GM23248 (cell line): ENCODE measurements around the gene SLC35D2. TPM values are rescaled to one million over a fixed set of nuclear protein-coding genes. Genes with fewer than 3 reads are reported as not detected.
"Not testable (repeated sequence)": the region's sequence is repeated elsewhere in the genome, so short reads cannot be mapped to it uniquely, and the experiment has no call there.

Experiments used
- DNase-seq: peaks from one replicate; pipeline ENCODE4 v3.0.0-alpha.2; 2015
- H2AFZ ChIP-seq: fragments of 200-600 bp; sonication (generic); 2 replicates; pipeline ENCODE4 v1.6.1; 2016; ENCODE audit warnings: antibody characterized with exemption
- H3F3A ChIP-seq: fragments of 200-600 bp; sonication (generic); 2 replicates; pipeline ENCODE4 v1.6.1; 2016; ENCODE audit warnings: mild to moderate bottlenecking, antibody characterized with exemption, mixed run types; ENCODE audit not compliant: insufficient read depth
- H3K27ac ChIP-seq: fragments of 200-600 bp; sonication (generic); 2 replicates; pipeline ENCODE4 v1.5.1; 2016; ENCODE audit warnings: mild to moderate bottlenecking
- H3K27me3 ChIP-seq: fragments of 200-600 bp; sonication (generic); replicated peaks from 2 replicates; pipeline ENCODE4 v1.6.1; 2016; ENCODE audit warnings: mild to moderate bottlenecking; ENCODE audit not compliant: insufficient read depth
- H3K36me3 ChIP-seq: fragments of 200-600 bp; sonication (generic); 2 replicates; pipeline ENCODE4 v1.6.1; 2016; ENCODE audit warnings: low read depth, mild to moderate bottlenecking
- H3K4me1 ChIP-seq: fragments of 200-600 bp; sonication (generic); 2 replicates; pipeline ENCODE4 v1.6.1; 2016; ENCODE audit warnings: mild to moderate bottlenecking; ENCODE audit not compliant: insufficient read depth
- H3K4me2 ChIP-seq: fragments of 200-600 bp; sonication (generic); one replicate; pipeline ENCODE4 v1.6.1; 2016; ENCODE audit warnings: mild to moderate bottlenecking; ENCODE audit not compliant: unreplicated experiment
- H3K4me3 ChIP-seq: fragments of 200-600 bp; sonication (generic); 2 replicates; pipeline ENCODE4 v1.5.1; 2016; ENCODE audit warnings: mild to moderate bottlenecking
- H3K79me2 ChIP-seq: fragments of 200-600 bp; sonication (generic); 2 replicates; pipeline ENCODE4 v1.6.1; 2016; ENCODE audit warnings: mild to moderate bottlenecking; ENCODE audit not compliant: insufficient read depth
- H3K9ac ChIP-seq: fragments of 200-600 bp; sonication (generic); 2 replicates; pipeline ENCODE4 v1.6.1; 2016; ENCODE audit warnings: mild to moderate bottlenecking
- H3K9me2 ChIP-seq: fragments of 200-600 bp; sonication (generic); 2 replicates; pipeline ENCODE4 v1.6.1; 2016; ENCODE audit warnings: mixed run types, mild to moderate bottlenecking, moderate library complexity; ENCODE audit not compliant: insufficient read depth
- H3K9me3 ChIP-seq: fragments of 200-600 bp; sonication (generic); one replicate; pipeline ENCODE4 v1.6.1; 2017; ENCODE audit warnings: low read depth
- H4K20me1 ChIP-seq: fragments of 200-600 bp; sonication (generic); 2 replicates; pipeline ENCODE4 v1.6.0; 2016; ENCODE audit not compliant: insufficient read depth
- EZH2 ChIP-seq: fragments of 200-600 bp; sonication (generic); IDR thresholded peaks from 2 replicates; pipeline ENCODE4 v1.6.1; 2018; ENCODE audit warnings: antibody characterized with exemption, mild to moderate bottlenecking; ENCODE audit not compliant: insufficient read depth, poor library complexity, severe bottlenecking
- EZH2phosphoT487 ChIP-seq: fragments of 200-600 bp; sonication (generic); IDR thresholded peaks from 2 replicates; pipeline ENCODE4 v1.6.1; 2018; ENCODE audit warnings: antibody characterized with exemption, moderate library complexity, mild to moderate bottlenecking, low read depth; ENCODE audit not compliant: insufficient read depth
- WGBS, 2 experiments: methylation state at CpG; one replicate each; pipeline ENCODE4 v1.1.6; 2015 to 2017; ENCODE audit warnings: low lambda C conversion rate in 2 of 2, low coverage in 1 of 2; ENCODE audit errors: missing lambda C conversion rate in 2 of 2; 5-methylcytosine and 5-hydroxymethylcytosine counted together
- in situ Hi-C: fragments of 300-500 bp; cut with MboI; formaldehyde crosslinking; loops from 2 replicates; pipeline ENCODE4 v1.15.0; 2020
- polyA plus RNA-seq: library from polyadenylated mRNA; unstranded; fragments of >200 nt; fragmentation: Nextera tagmentation; extraction: Ambion mirVana; gene quantifications from 2 replicates; pipeline ENCODE4 v1.2.1, GENCODE V29; 2016
- total RNA-seq: library from RNA; depleted of rRNA; stranded (reverse); fragments of >200 nt; shearing (Covaris generic); gene quantifications from 2 replicates; pipeline ENCODE4 v1.2.3, GENCODE V29; 2014

The SLC35D2 gene
- total and polyA plus RNA-seq, 2 experiments from 2014 or later: 8.0 to 12.3 TPM

DNA sequence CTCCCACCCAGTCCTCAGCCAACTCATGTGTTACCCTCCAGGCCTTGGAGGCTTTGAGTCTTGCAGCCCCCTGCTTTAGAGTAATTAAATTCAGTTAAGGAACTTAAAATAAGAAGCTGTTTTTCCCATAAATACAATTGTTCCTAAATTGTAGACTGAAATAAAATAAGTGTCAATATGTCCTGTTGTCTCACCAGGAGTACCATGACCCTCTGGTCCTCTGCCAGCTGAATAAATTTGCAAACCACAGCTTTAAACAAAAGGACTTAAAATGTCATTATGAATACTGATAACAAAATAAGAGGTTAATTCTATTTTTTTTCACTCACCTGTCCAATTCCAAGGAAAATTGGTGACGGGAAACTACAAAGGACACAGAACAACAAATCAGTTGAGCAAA lies 15.6 kb downstream of the SLC35D2 start:
- no peaks in the 10 kb centered on the region for H4K20me1 ChIP-seq
- H3K9me3 ChIP-seq: no peaks in the 10 kb centered on the region
- H3K9ac ChIP-seq: no peak overlapping the region
- no peak for TF ChIP-seq EZH2phosphoT487
- no peak for TF ChIP-seq EZH2
- H3F3A ChIP-seq: no peaks in the 10 kb centered on the region
- no peak overlapping the region for H3K4me2 ChIP-seq
- H3K27me3 ChIP-seq: no peaks in the 10 kb centered on the region
- peaks cover 4% of the 10 kb centered on the region; the same call in 1 of the 2 replicates for H3K79me2 ChIP-seq
- no peaks in the 10 kb centered on the region for H3K4me1 ChIP-seq
- in situ Hi-C loops: no loop called here
- H3K9me2 ChIP-seq: no peaks in the 10 kb centered on the region
- H3K27ac ChIP-seq: no peak overlapping the region
- H2AFZ ChIP-seq: no peak overlapping the region
- H3K36me3 ChIP-seq: no peaks in the 10 kb centered on the region; the same call in 1 of the 2 replicates
- no peak for DNase-seq
- H3K4me3 ChIP-seq: no peak overlapping the region
- 100% methylated on average over 1 of the region's 1 CpG for WGBS, 2 experiments

DNA sequence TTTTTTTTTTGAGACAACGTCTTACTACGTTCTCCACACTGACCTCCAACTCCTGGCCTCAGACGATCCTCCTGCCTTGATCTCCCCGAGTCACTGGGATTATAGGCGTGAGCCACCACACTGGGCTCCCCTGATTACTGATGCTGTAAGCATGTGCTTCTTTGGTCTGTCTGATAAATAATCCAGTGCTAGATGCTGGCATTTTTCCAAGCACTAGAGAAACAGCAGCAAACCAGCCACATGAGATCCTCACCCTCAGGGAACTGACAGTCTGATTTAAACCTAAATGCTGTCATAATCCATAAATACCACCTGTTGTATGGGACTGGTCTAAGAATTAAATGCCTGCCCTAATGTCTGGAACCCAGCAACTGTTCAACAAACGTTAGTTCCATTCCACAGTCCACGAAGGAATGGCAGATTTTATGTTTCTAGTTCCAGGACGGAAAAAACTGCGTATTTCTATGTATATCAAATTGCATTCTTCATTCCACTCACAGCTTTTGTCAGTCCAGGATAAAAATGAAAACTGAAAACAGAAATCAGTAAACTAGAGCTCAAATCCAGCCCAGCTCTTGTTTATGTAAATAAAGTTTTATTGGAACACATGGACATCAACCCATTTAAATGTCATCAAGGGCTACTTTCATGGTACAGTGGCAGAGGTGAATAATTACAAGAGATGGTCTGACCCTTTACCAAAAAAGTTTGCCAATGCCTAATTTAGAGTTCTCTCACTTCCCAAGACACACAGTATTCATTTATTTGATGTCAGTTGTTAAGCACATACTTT lies 20.1 kb downstream of the SLC35D2 start:
- Histone ChIP-seq H3K9ac (no peak overlapping the region), H3K36me3 (no peaks in the 10 kb centered on the region; the same call in 1 of the 2 replicates), H4K20me1 (no peaks in the 10 kb centered on the region), H3K9me3 (no peaks in the 10 kb centered on the region), H3F3A (no peaks in the 10 kb centered on the region), H3K4me1 (no peaks in the 10 kb centered on the region), H3K4me2 (no peak overlapping the region), H3K27me3 (no peaks in the 10 kb centered on the region), H3K27ac (no peak overlapping the region), H3K79me2 (no peaks in the 10 kb centered on the region), H3K9me2 (no peaks in the 10 kb centered on the region), H2AFZ (no peak overlapping the region), H3K4me3 (no peak overlapping the region)
- in situ Hi-C loops: no loop called here
- TF ChIP-seq EZH2 (no peak), EZH2phosphoT487 (no peak)
- DNase-seq: no peak
- WGBS, 2 experiments: 88 to 94% methylated on average over 9 of the region's 9 CpGs

DNA sequence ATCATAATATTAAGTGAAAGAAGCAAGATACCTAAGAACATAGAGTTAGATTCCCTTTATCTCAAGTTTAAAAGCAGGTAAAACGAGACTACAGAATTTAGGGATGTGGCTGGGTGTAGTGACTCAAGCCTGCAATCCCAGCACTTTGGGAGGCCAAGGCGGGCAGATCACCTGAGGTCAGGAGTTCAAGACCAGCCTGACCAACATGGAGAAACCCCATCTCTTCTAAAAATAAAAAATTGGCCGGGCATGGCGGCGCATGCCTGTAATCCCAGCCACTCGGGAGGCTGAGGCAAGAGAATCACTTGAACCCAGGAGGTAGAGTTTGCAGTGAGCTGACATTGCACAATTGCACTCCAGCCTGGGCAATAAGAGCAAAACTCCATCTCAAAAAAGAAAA lies 21.4 kb downstream of the SLC35D2 start:
- H3K79me2 ChIP-seq, H3K4me2 ChIP-seq, H3K36me3 ChIP-seq, H3F3A ChIP-seq, H3K27me3 ChIP-seq, DNase-seq, in situ Hi-C loops, H3K9ac ChIP-seq, H4K20me1 ChIP-seq, H3K4me1 ChIP-seq, H3K4me3 ChIP-seq, H3K9me2 ChIP-seq, H3K9me3 ChIP-seq, H2AFZ ChIP-seq, H3K27ac ChIP-seq: not testable (repeated sequence)
- 89 to 91% methylated on average over 6 of the region's 6 CpGs for WGBS, 2 experiments

DNA sequence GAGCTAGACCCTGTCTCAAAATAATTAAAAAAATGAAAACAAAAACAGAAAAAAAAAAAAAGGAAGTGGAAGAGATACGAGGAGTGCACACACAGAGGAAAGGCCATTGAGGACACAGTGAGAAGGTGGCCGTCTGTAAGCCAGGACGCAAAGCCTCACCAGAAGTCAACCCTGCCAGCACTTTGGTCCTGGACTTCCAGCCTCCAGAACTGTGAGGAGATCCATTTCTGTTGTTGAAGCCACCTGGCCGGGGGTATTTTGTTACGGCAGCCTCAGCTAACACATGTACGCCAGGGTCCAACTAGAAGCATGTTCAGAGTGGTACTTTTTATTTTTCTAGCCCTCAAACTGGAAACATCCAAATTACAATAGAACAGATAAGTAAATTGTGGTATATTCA lies 21.8 kb downstream of the SLC35D2 start:
- Histone ChIP-seq H3K36me3 (no peaks in the 10 kb centered on the region; the same call in 1 of the 2 replicates), H3K4me2 (no peak overlapping the region), H4K20me1 (no peaks in the 10 kb centered on the region), H3K9me3 (no peaks in the 10 kb centered on the region), H3K27ac (no peak overlapping the region), H3F3A (no peaks in the 10 kb centered on the region), H3K79me2 (no peaks in the 10 kb centered on the region), H3K4me3 (no peak overlapping the region), H3K27me3 (no peaks in the 10 kb centered on the region), H3K9ac (no peak overlapping the region), H2AFZ (no peak overlapping the region), H3K4me1 (no peaks in the 10 kb centered on the region), H3K9me2 (no peaks in the 10 kb centered on the region)
- 97% methylated on average over 6 of the region's 6 CpGs for WGBS, 2 experiments
- TF ChIP-seq EZH2phosphoT487: no peak
- no peak for TF ChIP-seq EZH2
- DNase-seq: no peak
- in situ Hi-C loops: no loop called here

DNA sequence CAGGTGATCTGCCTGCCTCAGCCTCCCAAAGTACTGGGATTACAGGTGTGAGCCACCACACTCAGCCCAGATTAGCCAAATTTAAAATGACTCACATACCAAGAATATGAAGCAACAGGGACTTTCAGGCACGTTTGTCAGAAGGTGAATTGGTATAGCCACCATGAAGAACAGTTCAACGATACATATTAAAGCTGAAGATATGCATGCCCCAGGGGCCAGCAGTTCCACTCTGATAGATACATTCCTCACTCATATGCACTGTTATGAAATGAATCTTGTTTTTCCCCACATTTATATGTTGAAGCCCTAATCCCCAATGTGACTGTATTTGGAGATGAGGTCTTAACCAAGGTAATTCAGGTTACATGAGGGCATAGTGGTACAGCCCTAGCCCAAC lies 22.5 kb downstream of the SLC35D2 start:
- 55 to 57% methylated on average over 2 of the region's 2 CpGs for WGBS, 2 experiments
- Histone ChIP-seq H3K36me3 (no peaks in the 10 kb centered on the region; the same call in 1 of the 2 replicates), H4K20me1 (no peaks in the 10 kb centered on the region), H3K27ac (no peak overlapping the region), H2AFZ (no peak overlapping the region), H3K4me1 (no peaks in the 10 kb centered on the region), H3K4me2 (no peak overlapping the region), H3K9me3 (no peaks in the 10 kb centered on the region), H3K79me2 (no peaks in the 10 kb centered on the region), H3K9ac (no peak overlapping the region), H3F3A (no peaks in the 10 kb centered on the region), H3K4me3 (no peak overlapping the region), H3K27me3 (no peaks in the 10 kb centered on the region), H3K9me2 (no peaks in the 10 kb centered on the region)
- in situ Hi-C loops: no loop called here
- no peak for TF ChIP-seq EZH2
- no peak for TF ChIP-seq EZH2phosphoT487
- DNase-seq: no peak

DNA sequence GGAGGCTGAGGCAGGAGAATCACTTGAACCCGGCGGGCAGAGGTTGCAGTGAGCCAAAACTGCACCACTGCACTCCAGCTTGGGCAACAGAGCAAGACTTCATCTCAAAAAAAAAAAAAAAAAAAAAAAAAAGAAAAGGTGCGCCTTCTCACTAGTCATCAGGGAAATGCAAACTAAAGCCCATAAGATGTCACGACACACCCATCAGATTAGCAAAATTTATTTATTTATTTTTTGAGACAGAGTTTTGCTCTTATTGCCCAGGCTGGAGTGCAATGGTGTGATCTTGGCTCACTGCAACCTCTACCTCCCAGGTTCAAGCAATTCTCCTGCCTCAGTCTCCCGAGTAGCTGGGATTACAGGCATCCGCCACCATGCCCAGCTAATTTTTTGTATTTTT lies 23.0 kb downstream of the SLC35D2 start:
- H3K4me2 ChIP-seq, H3K9me2 ChIP-seq, H3K9ac ChIP-seq, H3K4me3 ChIP-seq, H3F3A ChIP-seq, H2AFZ ChIP-seq, H3K4me1 ChIP-seq, H3K27ac ChIP-seq, H3K27me3 ChIP-seq, H3K36me3 ChIP-seq, H3K79me2 ChIP-seq, H3K9me3 ChIP-seq, DNase-seq, H4K20me1 ChIP-seq, in situ Hi-C loops: not testable (repeated sequence)
- 93 to 98% methylated on average over 6 of the region's 6 CpGs for whole genome bisulfite sequencing, 2 experiments
